Glomerular endothelial cell (primary cell): ENCODE data around the gene RGS8. TPM values are rescaled to one million over a fixed set of nuclear protein-coding genes. Genes with fewer than 3 reads are reported as not detected.

Source experiments
- DNase-seq: peaks from one replicate; pipeline ENCODE4 v3.0.0-alpha.2; 2011; ENCODE audit warnings: low read depth, low spot score; ENCODE audit errors: extremely low read depth
- total RNA-seq: library from RNA; depleted of rRNA; stranded (reverse); fragments of >200 nt; gene quantifications from 2 replicates; pipeline ENCODE4 v1.2.3, GENCODE V29; 2015

RGS8 gene, protein sequence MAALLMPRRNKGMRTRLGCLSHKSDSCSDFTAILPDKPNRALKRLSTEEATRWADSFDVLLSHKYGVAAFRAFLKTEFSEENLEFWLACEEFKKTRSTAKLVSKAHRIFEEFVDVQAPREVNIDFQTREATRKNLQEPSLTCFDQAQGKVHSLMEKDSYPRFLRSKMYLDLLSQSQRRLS
- not detected in 2 replicates for total RNA-seq

DNA sequence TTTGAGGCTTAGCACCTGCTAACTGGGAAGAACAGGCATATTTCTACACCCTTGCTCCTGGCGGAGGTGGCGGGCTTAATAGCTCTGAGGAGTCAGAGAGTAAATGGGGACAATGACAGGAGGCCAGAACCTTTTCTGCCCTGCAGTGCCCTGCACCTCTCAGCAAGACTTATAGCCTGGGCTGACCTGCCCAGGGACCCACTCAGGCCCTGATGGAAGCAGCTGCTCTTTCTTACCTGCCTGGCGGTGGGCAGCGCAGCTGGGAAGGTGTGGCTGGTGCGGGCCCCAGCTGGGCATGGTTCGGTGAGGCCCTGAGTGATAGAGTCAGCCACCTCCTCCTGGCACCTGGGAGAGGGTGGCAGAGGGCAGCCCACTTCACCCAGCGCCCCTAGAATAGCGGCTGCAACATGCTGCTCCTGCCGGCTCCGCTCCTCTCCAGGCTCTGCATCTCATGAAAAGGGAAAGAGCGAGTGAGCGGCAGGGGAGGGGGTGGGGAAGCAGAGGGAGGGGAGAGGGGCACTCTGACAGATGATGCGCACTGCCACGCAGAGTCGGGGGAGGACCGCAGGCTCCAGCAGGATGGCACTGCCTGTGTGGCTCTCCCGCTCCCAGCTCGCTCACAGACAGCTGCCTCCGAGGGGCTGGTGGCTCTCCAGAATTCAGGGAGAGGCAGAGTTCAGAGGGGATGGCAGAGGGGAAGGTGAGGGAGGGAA is at the start of gene RGS8:
RGS8 (minus strand) TSS at position 472 of the 713 bp plus-strand sequence. CDS start 14,938 bp downstream, outside the sequence.
- no peak for DNase-seq

DNA sequence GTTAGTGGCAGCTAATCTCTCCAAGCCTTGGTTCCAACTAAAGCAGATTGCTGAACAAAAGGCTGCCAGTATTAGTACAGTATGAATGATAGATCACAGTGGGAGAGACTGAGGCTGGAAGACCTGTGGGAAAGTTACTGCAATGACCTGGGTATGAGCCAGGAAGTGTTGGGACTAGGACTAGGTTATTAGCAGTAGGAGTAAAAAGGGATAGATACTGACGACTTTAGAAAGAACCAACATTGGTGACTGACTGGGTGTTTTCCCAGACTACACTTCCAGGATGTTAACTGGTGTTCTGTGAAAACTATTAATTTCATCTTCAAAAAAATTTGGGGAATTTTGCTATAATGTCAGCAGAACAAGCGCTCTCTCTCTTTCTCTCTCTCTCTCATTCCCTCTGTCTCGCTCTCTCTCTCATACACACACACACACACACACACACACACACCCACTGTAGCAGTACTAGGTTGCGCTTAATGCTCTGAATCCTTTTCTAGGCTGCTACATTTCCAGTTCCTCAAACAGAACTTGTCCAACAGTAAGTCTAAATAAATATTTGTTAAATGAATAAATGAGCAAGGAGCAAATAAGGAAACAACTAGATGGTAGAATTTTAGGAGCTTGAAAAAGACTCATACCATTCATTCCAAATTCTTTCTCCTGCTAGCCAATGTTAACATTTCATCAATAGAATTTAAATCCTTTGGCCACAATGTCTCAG is 47.6 kb upstream of the RGS8 start:
- DNase-seq, result no peak

DNA sequence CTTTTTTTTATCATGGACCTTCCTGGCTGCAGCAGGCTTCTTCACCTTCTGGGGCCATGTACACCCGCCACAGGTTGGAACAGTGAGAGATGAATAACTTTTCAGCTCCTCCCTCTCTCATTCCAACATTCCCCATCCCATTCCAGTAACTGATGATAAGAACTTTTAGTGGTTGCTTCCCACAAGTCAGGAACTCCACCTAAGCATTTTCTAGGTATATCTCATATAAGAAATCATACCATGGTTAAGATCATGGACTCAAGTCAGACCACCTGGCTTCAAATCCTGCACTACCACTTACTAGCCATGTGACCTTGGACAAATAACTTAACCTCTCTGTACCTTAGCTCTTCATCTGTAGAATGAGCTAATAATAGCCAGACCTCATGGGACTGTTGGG is 42.5 kb upstream of the RGS8 start:
- no peak for DNase-seq

DNA sequence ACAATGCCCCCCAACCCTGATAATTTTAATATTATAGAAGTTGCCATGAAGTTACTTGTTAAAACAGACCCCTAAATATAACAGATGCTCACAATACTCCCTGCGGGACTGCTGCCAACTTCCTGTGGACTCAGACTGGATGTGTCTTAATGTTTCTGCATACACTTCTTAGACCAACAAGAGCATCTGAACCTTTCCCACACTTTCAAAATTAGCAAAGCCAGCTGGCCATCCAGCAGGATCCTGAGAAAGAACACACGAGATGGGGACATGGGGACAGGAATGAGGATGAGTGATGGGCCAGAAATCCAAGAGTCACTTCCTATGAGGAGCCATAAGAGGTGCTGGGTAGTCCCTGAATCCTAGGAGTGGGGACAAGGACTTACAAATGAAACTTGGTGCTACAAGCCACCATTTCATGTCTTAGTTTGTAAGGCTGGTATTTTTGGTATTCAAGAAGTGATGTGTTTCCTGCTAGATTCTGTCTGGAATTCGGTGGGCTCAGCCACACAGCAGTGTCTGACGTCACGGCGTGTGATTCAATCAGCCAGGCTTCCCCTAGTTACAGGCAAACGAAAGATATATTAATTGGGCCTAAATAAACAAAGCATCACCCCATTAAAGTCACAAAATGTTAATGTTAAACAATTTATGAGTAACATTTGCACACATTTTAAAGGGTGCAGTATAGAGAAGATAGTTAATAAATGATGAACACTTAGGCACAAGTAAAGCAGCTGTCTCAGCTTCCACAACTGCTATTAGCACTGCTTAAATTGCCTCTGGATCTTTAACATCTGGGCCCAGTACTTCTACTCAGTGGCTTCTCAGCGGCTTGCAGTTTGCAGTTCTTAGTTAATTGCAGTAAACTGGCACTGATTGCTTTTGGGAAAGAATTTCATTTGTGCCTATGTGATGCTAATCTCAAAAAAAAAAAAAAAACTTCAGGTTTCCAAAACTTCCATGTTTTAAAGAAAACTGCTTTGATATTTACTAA is 41.2 kb upstream of the RGS8 start:
- no peak for DNase-seq

DNA sequence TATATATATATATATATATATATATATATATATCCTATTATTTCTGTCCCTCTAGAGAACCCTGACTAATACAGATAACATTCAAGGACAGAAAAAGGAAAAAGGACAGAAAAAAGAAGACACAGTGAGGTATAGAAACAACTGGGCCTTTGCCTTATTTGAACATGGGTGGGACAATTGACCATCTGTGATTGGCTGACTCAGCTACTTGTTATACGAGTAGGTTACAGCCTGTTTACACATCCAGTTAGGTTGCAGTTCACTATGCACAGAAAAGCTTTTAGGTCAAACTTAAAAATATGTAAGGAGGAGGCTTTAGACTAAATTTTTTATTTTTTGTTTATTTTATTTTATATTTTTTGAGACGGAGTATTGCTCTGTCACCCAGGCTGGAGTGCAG is 39.8 kb upstream of the RGS8 start:
- DNase-seq, result no peak

DNA sequence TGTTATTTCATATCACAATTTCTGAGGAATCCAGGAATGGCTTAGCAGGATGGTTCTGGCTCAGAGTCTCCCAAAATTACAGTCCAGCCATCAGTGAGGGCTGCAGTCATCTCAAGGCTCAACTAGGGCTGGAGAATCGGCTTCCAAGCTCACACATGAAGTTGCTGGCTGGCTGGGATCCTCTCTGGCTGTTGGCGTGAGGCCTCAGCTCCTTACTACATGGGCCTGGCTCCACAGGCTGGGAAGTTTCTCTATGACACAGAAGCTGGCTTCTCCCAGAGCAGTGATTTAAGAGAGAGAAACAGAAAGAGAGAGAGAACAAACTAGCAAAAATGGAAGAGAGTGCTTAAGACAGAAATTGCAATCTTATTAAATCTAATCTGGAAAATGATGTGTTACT is 38.8 kb upstream of the RGS8 start:
- DNase-seq, result no peak

DNA sequence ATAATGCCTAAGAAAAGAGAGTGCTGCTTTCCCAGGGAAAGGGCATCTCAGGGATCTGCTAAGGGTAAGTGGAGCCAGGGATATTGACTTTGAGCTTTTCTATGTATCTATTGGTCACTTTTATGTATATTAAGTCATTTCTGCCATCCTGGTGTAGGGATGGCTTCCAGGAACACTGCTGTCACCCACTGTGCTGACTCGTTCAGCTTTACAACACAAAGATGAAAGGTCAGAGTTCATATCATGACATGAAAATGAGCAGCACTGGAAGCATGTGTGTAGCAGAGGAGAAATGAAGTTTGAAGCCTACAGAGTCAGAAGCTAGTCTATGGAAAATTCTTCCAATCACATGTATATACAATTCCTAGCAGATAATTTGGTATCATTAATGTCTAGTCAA is 37.1 kb upstream of the RGS8 start:
- no peak for DNase-seq

DNA sequence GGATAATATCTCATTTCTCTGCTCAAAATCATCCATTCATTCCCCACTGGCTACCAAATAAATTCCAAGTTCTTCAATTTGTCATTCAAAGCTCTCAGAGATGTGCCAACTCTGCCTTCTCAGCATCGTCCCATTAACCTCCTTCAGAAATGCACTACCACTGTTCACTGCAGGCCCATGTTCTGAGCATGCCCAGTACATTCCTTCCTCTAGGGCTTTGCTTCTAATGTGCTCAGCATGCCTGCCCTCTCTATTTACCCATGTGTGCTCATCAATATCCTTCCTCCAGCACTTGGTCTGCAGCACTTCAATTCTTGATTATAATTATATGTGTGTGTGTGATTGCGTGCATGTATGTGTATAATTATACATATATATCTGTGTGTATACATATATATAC is 36.1 kb upstream of the RGS8 start:
- DNase-seq, result no peak

DNA sequence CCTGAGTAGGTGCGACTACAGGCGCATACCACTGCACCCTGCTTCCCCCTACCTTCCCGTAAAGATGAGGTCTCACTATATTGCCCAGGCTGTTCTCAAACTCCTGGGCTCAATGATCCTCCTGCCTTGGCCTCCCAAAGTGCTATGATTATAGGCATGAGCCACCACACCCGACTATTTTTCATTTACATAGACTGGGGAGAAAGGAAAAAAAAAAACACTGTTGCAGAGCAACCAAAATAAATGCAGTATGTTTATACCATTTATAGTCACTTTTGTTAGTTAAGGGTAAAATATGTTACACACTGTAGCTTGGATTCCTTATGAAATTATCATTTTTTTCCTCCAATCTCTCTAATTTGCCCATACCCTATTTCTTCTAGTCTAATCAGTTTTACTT is 35.2 kb upstream of the RGS8 start:
- no peak for DNase-seq

DNA sequence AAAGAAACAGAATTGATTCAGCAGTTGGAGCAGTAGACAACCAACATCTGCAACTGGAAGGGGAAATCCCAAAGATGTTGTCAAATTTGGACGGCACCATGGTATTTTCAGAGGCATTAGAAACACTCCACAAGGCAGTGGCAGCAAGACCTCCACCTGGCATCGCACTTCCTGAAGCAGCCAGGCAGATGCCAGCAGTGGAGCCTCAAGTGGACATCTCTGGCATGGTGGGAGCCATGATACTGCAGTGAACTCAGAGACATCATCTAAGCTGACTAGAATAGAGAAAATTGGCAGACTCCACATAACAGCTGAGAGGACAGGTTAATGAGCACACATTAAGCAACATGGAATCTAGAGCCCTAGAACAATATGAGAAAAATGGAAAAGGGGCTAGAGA is 33.9 kb upstream of the RGS8 start:
- no peak for DNase-seq

DNA sequence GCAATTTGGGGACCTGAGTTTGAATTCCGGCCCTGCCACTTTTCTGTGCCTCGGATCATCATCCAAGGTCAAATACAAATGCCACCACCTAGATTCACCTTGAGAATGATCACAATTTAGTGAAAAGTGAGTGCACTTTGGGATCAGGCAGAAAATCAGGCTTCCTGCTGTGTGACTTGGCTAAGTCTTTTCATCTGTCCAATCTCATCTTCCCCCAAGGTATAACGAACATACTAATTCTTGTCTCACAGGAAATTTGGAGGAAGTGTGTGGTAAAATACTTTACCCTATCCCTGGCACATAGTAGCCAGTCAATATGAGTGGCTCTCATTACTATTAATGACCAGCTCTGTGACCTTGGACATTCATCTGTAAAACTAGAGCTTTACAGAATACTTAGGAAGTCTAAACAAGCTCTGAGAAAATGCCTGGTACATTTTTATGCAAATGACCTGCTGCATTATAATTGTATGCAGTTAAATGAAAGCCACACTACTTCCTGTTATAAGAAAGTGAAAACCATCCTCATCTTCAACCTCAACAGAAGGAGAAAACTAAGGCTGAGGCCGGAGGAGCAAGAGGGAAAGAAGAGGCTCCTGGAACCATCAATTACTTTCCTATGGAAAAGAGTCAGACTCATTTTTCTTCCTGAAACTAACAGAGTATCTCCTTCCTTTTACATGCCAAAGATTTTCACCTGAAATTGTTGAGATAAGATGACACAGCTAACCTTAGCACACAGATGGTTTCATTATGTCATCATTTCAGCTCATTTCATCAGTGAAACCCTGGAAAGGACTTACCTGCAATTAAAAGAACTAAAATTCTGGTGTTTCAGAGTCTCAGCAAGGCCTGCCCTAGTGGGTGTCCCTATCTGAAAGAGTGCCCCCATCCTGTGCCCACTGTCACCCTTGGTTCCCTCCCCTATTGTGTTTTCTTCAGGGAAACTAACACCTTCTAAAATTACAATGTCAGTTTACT is 32.6 kb upstream of the RGS8 start:
- no peak for DNase-seq

DNA sequence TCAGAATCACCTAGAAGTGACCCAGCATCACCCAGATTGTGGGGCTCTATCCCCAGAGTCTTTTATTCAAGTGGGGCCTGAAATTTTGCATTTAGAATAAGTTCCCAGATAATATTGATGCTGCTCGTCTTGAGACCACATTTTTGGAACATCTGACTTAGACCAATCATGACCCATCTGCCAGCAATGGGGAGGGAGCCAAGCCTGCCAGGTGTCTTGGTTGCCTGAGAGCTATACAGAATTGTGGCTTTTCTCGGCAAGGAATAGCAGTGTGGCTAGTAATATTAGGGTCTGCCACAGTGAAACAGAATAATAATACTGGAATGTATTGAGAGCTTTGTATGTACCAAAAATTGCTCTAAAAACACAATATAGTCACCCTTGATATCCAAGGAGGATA is 31.1 kb upstream of the RGS8 start:
- no peak for DNase-seq

DNA sequence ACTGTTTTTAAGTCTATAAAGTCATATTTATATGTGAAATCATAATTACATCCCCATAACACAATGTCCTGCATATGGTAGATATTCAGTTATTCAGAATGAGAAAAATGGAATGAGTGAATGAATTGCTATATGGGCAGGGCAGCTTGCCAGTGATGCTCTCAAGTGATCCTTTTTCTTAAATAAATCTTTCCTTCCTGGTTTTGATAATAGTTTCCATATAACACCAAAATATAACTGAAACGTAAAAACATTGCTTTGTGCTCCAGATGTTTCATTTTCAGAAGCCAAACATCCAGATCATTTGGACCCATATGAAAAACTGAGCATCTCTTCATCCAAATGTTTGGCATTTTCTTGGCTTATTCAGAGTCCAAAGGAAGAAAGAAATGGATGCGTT is 30.2 kb upstream of the RGS8 start:
- no peak for DNase-seq

DNA sequence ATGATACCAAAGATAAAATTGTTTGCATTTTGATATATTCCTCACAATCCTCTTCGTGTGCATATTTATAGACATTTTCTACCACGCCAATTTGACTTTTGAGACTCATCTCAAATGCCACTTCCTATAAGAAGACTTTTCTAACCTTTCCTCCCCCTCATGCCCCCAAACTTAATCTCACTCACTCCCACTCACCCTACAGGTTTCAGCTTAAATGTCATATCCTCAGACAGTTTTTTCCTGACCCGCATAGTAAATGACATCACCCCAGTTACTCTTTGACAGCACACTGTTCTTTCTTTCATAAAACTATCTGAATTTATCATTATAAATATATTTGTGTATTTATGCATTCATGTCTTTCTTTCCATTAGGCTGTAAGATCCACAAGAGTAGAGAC is 29.6 kb upstream of the RGS8 start:
- DNase-seq, result no peak

DNA sequence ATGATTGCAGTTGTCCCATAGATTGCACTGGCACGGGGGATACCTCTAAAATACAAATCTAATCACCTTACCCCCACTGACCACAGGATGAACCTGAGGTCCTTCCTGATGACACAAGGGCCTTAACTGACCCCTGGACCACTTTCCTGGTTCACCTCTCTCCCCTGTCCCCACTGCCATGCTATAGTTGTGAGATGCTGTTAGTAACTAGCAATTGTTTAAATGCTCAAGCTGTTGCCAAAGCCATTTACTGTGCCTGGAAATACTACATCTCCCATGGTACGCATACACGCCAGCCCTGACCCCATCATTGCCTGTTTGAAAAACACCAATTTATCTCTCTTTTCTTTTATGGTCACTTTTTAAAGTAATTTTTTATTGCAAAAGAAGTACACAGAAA is 29.1 kb upstream of the RGS8 start:
- DNase-seq, result no peak

DNA sequence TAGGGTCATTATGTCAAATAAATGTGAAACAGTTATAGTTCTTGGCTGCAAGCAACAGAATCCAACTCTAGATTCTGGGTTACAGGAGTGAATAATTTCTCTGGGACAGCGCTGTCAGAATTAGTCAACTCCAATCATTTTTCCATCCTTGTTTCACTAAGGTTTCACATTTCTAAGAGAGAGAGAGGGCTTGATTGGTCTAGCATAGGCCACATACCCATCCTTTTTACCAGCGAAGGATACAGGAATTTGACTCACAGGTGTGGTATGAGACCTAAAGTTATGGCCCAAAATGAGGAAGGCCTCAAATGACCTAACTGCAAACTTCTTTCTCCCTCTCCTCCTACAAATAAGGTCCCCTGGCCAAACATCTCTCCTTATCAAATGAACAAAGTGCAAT is 25.5 kb upstream of the RGS8 start:
- DNase-seq, result no peak

DNA sequence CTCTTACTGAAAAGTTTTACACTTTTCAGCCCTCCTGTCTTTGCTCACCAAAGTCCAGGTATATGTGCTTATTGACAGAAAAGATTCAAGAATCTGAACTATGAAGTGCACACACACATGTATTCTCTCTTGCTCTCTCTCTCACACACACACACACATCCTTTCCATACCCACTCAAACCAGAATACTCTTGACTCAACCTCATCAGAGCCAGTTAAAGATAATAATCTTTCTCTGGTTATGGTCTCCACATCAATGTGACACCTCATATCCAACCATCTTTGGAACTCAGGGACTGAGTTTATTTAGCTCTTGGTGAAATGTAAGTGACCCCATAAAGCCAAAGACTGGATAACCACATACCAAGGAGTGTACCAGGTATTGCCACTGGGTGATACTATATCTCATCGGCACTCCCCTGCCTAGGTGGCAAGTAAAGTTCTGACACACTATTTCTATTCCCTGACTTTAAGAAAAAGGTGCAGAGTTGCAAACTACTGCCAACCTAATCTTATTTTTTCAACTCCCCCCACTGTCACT is 24.9 kb upstream of the RGS8 start:
- DNase-seq, result no peak

DNA sequence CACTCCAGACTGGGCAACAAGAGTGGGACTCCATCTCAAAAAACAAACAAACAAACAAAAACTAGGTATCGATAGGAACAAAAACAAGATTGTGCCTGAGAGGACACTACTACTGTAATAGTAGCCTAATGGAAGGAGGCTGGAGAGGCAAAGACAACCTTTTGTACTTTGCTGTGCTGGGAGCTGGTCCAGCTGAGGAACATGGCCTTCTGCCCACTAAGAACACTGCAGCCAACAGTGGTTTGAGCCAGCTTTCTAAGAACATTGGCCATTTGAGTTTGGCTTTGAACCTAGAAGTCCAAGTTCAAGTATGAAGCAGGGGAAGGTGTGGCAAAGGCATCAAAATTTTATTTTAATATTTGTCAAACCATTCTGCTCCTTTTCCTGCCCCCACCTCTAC is 22.7 kb upstream of the RGS8 start:
- no peak for DNase-seq

DNA sequence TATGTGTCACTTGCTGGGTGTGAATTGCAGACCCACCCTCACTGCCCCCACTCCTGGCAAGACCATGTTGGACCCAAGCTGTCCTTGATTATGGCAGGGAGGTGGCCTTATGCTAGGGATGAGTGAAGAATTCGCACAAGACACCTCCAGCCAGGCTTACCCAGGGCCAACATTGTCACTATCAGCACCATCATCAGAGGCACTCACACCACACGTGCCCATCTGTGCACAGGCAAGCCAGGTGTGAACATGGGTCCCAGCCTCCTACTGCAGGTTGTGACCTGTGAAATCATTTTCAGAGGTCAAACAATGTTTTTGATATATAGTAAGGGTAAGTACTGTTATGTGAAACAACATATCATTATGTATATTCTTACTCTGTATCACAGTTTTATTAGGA is 20.3 kb upstream of the RGS8 start:
- DNase-seq, result no peak

DNA sequence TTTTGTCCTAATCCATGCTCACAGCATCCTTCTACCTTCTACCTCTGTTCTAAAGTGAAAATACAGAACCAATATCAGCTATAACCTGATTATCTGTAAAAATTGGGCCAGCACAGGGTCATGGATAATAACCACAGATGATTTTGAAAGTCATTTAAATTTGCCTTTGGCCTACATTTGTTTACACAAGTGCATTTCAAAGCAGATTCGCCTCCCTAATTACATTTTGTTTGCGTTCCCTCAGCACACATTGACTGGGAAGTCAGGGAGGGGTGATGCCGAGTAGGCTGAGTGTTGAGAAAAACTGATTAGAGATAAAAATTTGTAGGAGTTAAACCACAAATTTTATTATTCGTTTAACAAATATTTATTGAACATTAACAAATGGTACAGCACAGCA is 19.2 kb upstream of the RGS8 start:
- no peak for DNase-seq
